Measurements from ENCODE around the gene HABP2.

HABP2 gene

GRCh38 chr10:113613427-113613826 is 60.6 kb downstream of the HABP2 start:
- Histone ChIP-seq H3K9me3 (ENCODE audit: control insufficient read depth, low read length) (no peaks in the 10 kb centered on the region), H3K27me3 (ENCODE audit: control insufficient read depth, insufficient read depth, low read length) (no peaks in the 10 kb centered on the region), H3K9ac (ENCODE audit: low read length) (no peak overlapping the region), H3K4me3 (ENCODE audit: low read length) (no peak overlapping the region), H3K36me3 (ENCODE audit: control insufficient read depth, insufficient read depth, low read length) (no peaks in the 10 kb centered on the region), H3K4me1 (ENCODE audit: control insufficient read depth, insufficient read depth, low read length) (peaks cover 10% of the 10 kb centered on the region)

GRCh38 chr10:113613977-113614690 is 61.3 kb downstream of the HABP2 start:
- no peak overlapping the region for H3K9ac ChIP-seq (ENCODE audit: low read length)
- no peak overlapping the region for H3K4me3 ChIP-seq (ENCODE audit: low read length)
- no peaks in the 10 kb centered on the region for H3K9me3 ChIP-seq (ENCODE audit: control insufficient read depth, low read length)
- no peaks in the 10 kb centered on the region for H3K36me3 ChIP-seq (ENCODE audit: control insufficient read depth, insufficient read depth, low read length)
- H3K4me1 ChIP-seq (ENCODE audit: control insufficient read depth, insufficient read depth, low read length), result peaks cover 10% of the 10 kb centered on the region
- no peaks in the 10 kb centered on the region for H3K27me3 ChIP-seq (ENCODE audit: control insufficient read depth, insufficient read depth, low read length)

GRCh38 chr10:113616244-113617074 is 63.6 kb downstream of the HABP2 start:
- Histone ChIP-seq H3K4me3 (ENCODE audit: low read length) (no peak overlapping the region), H3K9me3 (ENCODE audit: control insufficient read depth, low read length) (no peaks in the 10 kb centered on the region), H3K4me1 (ENCODE audit: control insufficient read depth, insufficient read depth, low read length) (no peaks in the 10 kb centered on the region), H3K9ac (ENCODE audit: low read length) (no peak overlapping the region), H3K36me3 (ENCODE audit: control insufficient read depth, insufficient read depth, low read length) (no peaks in the 10 kb centered on the region), H3K27me3 (ENCODE audit: control insufficient read depth, insufficient read depth, low read length) (no peaks in the 10 kb centered on the region)

GRCh38 chr10:113617086-113617485 is 64.2 kb downstream of the HABP2 start:
- H3K4me3 ChIP-seq (ENCODE audit: low read length), result no peak overlapping the region
- H3K9ac ChIP-seq (ENCODE audit: low read length), result no peak overlapping the region
- H3K4me1 ChIP-seq (ENCODE audit: control insufficient read depth, insufficient read depth, low read length), result no peaks in the 10 kb centered on the region
- H3K27me3 ChIP-seq (ENCODE audit: control insufficient read depth, insufficient read depth, low read length), result no peaks in the 10 kb centered on the region
- H3K9me3 ChIP-seq (ENCODE audit: control insufficient read depth, low read length), result no peaks in the 10 kb centered on the region
- no peaks in the 10 kb centered on the region for H3K36me3 ChIP-seq (ENCODE audit: control insufficient read depth, insufficient read depth, low read length)

GRCh38 chr10:113618338-113618737 is 65.5 kb downstream of the HABP2 start:
- Histone ChIP-seq H3K4me3 (ENCODE audit: low read length) (no peak overlapping the region), H3K9me3 (ENCODE audit: control insufficient read depth, low read length) (no peaks in the 10 kb centered on the region), H3K27me3 (ENCODE audit: control insufficient read depth, insufficient read depth, low read length) (no peaks in the 10 kb centered on the region), H3K9ac (ENCODE audit: low read length) (no peak overlapping the region), H3K4me1 (ENCODE audit: control insufficient read depth, insufficient read depth, low read length) (no peaks in the 10 kb centered on the region), H3K36me3 (ENCODE audit: control insufficient read depth, insufficient read depth, low read length) (no peaks in the 10 kb centered on the region)

- Histone ChIP-seq H3K27me3 (ENCODE audit: control insufficient read depth, insufficient read depth, low read length) (peaks cover 3% of the 10 kb centered on the region), H3K4me1 (ENCODE audit: control insufficient read depth, insufficient read depth, low read length) (peaks cover 3% of the 10 kb centered on the region), H3K9ac (ENCODE audit: low read length) (no peak overlapping the region), H3K4me3 (ENCODE audit: low read length) (no peak overlapping the region), H3K36me3 (ENCODE audit: control insufficient read depth, insufficient read depth, low read length) (no peaks in the 10 kb centered on the region), H3K9me3 (ENCODE audit: control insufficient read depth, low read length) (no peaks in the 10 kb centered on the region)
These were observed 66.5 kb downstream of the HABP2 start for GRCh38 chr10:113619401-113619800.

GRCh38 chr10:113620511-113620910 is 67.7 kb downstream of the HABP2 start:
- Histone ChIP-seq H3K4me3 (ENCODE audit: low read length) (no peak overlapping the region), H3K9ac (ENCODE audit: low read length) (no peak overlapping the region), H3K27me3 (ENCODE audit: control insufficient read depth, insufficient read depth, low read length) (peaks cover 5% of the 10 kb centered on the region), H3K4me1 (ENCODE audit: control insufficient read depth, insufficient read depth, low read length) (peaks cover 14% of the 10 kb centered on the region), H3K36me3 (ENCODE audit: control insufficient read depth, insufficient read depth, low read length) (no peaks in the 10 kb centered on the region), H3K9me3 (ENCODE audit: control insufficient read depth, low read length) (no peaks in the 10 kb centered on the region)

GRCh38 chr10:113620936-113621335 is 68.1 kb downstream of the HABP2 start:
- Histone ChIP-seq H3K4me3 (ENCODE audit: low read length) (no peak overlapping the region), H3K4me1 (ENCODE audit: control insufficient read depth, insufficient read depth, low read length) (peaks cover 19% of the 10 kb centered on the region), H3K9me3 (ENCODE audit: control insufficient read depth, low read length) (no peaks in the 10 kb centered on the region), H3K36me3 (ENCODE audit: control insufficient read depth, insufficient read depth, low read length) (no peaks in the 10 kb centered on the region), H3K9ac (ENCODE audit: low read length) (no peak overlapping the region), H3K27me3 (ENCODE audit: control insufficient read depth, insufficient read depth, low read length) (peaks cover 5% of the 10 kb centered on the region)

GRCh38 chr10:113621799-113622198 is 68.9 kb downstream of the HABP2 start:
- no peak overlapping the region for H3K9ac ChIP-seq (ENCODE audit: low read length)
- peaks cover 27% of the 10 kb centered on the region for H3K4me1 ChIP-seq (ENCODE audit: control insufficient read depth, insufficient read depth, low read length)
- H3K4me3 ChIP-seq (ENCODE audit: low read length), result no peak overlapping the region
- no peaks in the 10 kb centered on the region for H3K36me3 ChIP-seq (ENCODE audit: control insufficient read depth, insufficient read depth, low read length)
- no peaks in the 10 kb centered on the region for H3K9me3 ChIP-seq (ENCODE audit: control insufficient read depth, low read length)
- H3K27me3 ChIP-seq (ENCODE audit: control insufficient read depth, insufficient read depth, low read length), result peaks cover 5% of the 10 kb centered on the region

- no peaks in the 10 kb centered on the region for H3K9me3 ChIP-seq (ENCODE audit: control insufficient read depth, low read length)
- H3K9ac ChIP-seq (ENCODE audit: low read length), result no peak overlapping the region
- H3K4me3 ChIP-seq (ENCODE audit: low read length), result no peak overlapping the region
- no peaks in the 10 kb centered on the region for H3K36me3 ChIP-seq (ENCODE audit: control insufficient read depth, insufficient read depth, low read length)
- H3K27me3 ChIP-seq (ENCODE audit: control insufficient read depth, insufficient read depth, low read length), result peaks cover 5% of the 10 kb centered on the region
- H3K4me1 ChIP-seq (ENCODE audit: control insufficient read depth, insufficient read depth, low read length), result peaks cover 37% of the 10 kb centered on the region
These were observed 70.0 kb downstream of the HABP2 start for GRCh38 chr10:113622831-113623230.

GRCh38 chr10:113625461-113626186 is 72.8 kb downstream of the HABP2 start:
- H3K9me3 ChIP-seq (ENCODE audit: control insufficient read depth, low read length), result no peaks in the 10 kb centered on the region
- no peak overlapping the region for H3K9ac ChIP-seq (ENCODE audit: low read length)
- peaks cover 62% of the 10 kb centered on the region for H3K4me1 ChIP-seq (ENCODE audit: control insufficient read depth, insufficient read depth, low read length)
- H3K36me3 ChIP-seq (ENCODE audit: control insufficient read depth, insufficient read depth, low read length), result no peaks in the 10 kb centered on the region
- no peak overlapping the region for H3K4me3 ChIP-seq (ENCODE audit: low read length)
- peaks cover 5% of the 10 kb centered on the region for H3K27me3 ChIP-seq (ENCODE audit: control insufficient read depth, insufficient read depth, low read length)

GRCh38 chr10:113626809-113627355 is 74.0 kb downstream of the HABP2 start:
- no peaks in the 10 kb centered on the region for H3K9me3 ChIP-seq (ENCODE audit: control insufficient read depth, low read length)
- peaks cover 70% of the 10 kb centered on the region for H3K4me1 ChIP-seq (ENCODE audit: control insufficient read depth, insufficient read depth, low read length)
- no peak overlapping the region for H3K9ac ChIP-seq (ENCODE audit: low read length)
- H3K27me3 ChIP-seq (ENCODE audit: control insufficient read depth, insufficient read depth, low read length), result peaks cover 5% of the 10 kb centered on the region
- no peak overlapping the region for H3K4me3 ChIP-seq (ENCODE audit: low read length)
- H3K36me3 ChIP-seq (ENCODE audit: control insufficient read depth, insufficient read depth, low read length), result no peaks in the 10 kb centered on the region
